BLaER1 treated with 17β-estradiol and CSF1 and Interleukin-3, amounts not matched to agents 10 nM and 100 nM (cell line): ENCODE measurements around the gene ADAMTS17.

Experiments
- H3K27ac ChIP-seq, 11 experiments: shearing (Covaris generic); formaldehyde crosslinking; 2 replicates each; pipeline ENCODE4 v1.8.1; 2022
- H3K27me3 ChIP-seq, 11 experiments: shearing (Covaris generic); formaldehyde crosslinking; 2 replicates each; pipeline ENCODE4 v1.8.1; 2022
- H3K36me3 ChIP-seq, 11 experiments: shearing (Covaris generic); formaldehyde crosslinking; 2 replicates each; pipeline ENCODE4 v1.8.1; 2022
- H3K4me1 ChIP-seq, 10 experiments: shearing (Covaris generic); formaldehyde crosslinking; 2 replicates each; pipeline ENCODE4 v1.8.1; 2022
- H3K4me2 ChIP-seq, 11 experiments: shearing (Covaris generic); formaldehyde crosslinking; 2 replicates each; pipeline ENCODE4 v1.8.1; 2022
- H3K4me3 ChIP-seq, 10 experiments: shearing (Covaris generic); formaldehyde crosslinking; 2 replicates each; pipeline ENCODE4 v1.8.1; 2022
- H3K9ac ChIP-seq, 11 experiments: shearing (Covaris generic); formaldehyde crosslinking; 2 replicates each; pipeline ENCODE4 v1.8.1; 2022
- H3K9me3 ChIP-seq, 11 experiments: shearing (Covaris generic); formaldehyde crosslinking; replicated peaks in 1 of 11; 2 replicates each; pipeline ENCODE4 v1.8.1; 2022
- H4K20me1 ChIP-seq, 11 experiments: shearing (Covaris generic); formaldehyde crosslinking; 2 replicates each; pipeline ENCODE4 v1.8.1; 2022
- Cebpa-rat ChIP-seq, 11 experiments: shearing (Covaris generic); IDR thresholded peaks; 2 replicates each; pipeline ENCODE4 v1.8.1; 2022

ADAMTS17 gene

GRCh38 chr15:100107151-100107550 lies 234.6 kb downstream of the ADAMTS17 start:
- Histone ChIP-seq H3K9me3 (peaks cover 0 to 27% (median 7%) of the 10 kb centered on the region in 11 experiments; a peak in 12 of 22 replicates), H3K4me2 (no peak overlapping the region), H3K27ac (no peak overlapping the region), H3K27me3 (peaks cover 0 to 13% (median 0%) of the 10 kb centered on the region in 11 experiments; a peak in 3 of 22 replicates), H3K4me1 (peaks cover 26 to 37% (median 33%) of the 10 kb centered on the region in 10 experiments), H3K4me3 (no peak overlapping the region), H3K9ac (no peak overlapping the region), H3K36me3 (peaks cover 0 to 4% (median 0%) of the 10 kb centered on the region in 11 experiments; a peak in 1 of 22 replicates), H4K20me1 (no peaks in the 10 kb centered on the region; a peak in 1 of 22 replicates)
- no peak for TF ChIP-seq Cebpa-rat (IDR thresholded peaks at IDR 0.05)

GRCh38 chr15:100106732-100107131 lies 235.0 kb downstream of the ADAMTS17 start:
- H3K27ac ChIP-seq, result no peak overlapping the region
- H4K20me1 ChIP-seq, result no peaks in the 10 kb centered on the region; a peak in 1 of 22 replicates
- H3K27me3 ChIP-seq, result peaks cover 0 to 13% (median 0%) of the 10 kb centered on the region in 11 experiments; a peak in 3 of 22 replicates
- H3K4me1 ChIP-seq, result peaks cover 23 to 32% (median 29%) of the 10 kb centered on the region in 10 experiments
- no peak overlapping the region for H3K4me2 ChIP-seq
- no peak for TF ChIP-seq Cebpa-rat (IDR thresholded peaks at IDR 0.05)
- no peak overlapping the region for H3K4me3 ChIP-seq
- no peak overlapping the region for H3K9ac ChIP-seq
- peaks cover 0 to 4% (median 0%) of the 10 kb centered on the region in 11 experiments; a peak in 1 of 22 replicates for H3K36me3 ChIP-seq
- peaks cover 0 to 27% (median 7%) of the 10 kb centered on the region in 11 experiments; a peak in 12 of 22 replicates for H3K9me3 ChIP-seq

- H3K4me2 ChIP-seq, result no peak overlapping the region
- H3K27me3 ChIP-seq, result peaks cover 0 to 20% (median 0%) of the 10 kb centered on the region in 11 experiments; a peak in 3 of 22 replicates
- peaks cover 6 to 16% (median 13%) of the 10 kb centered on the region in 10 experiments; a peak in 19 of 20 replicates for H3K4me1 ChIP-seq
- no peak overlapping the region for H3K4me3 ChIP-seq
- no peak overlapping the region for H3K9ac ChIP-seq
- H3K27ac ChIP-seq, result no peak overlapping the region
- H4K20me1 ChIP-seq, result no peaks in the 10 kb centered on the region; a peak in 1 of 22 replicates
- H3K36me3 ChIP-seq, result peaks cover 0 to 4% (median 0%) of the 10 kb centered on the region in 11 experiments; a peak in 1 of 22 replicates
- no peak for TF ChIP-seq Cebpa-rat (IDR thresholded peaks at IDR 0.05)
- peaks cover 0 to 27% (median 7%) of the 10 kb centered on the region in 11 experiments; a peak in 12 of 22 replicates for H3K9me3 ChIP-seq
Observed at GRCh38 chr15:100105101-100105500, 236.7 kb downstream of the ADAMTS17 start.

GRCh38 chr15:100104245-100104644 lies 237.5 kb downstream of the ADAMTS17 start:
- Histone ChIP-seq H3K27me3 (peaks cover 0 to 28% (median 0%) of the 10 kb centered on the region in 11 experiments; a peak in 4 of 22 replicates), H3K4me3 (no peak overlapping the region), H3K27ac (no peak overlapping the region), H3K9me3 (peaks cover 0 to 23% (median 6%) of the 10 kb centered on the region in 11 experiments; a peak in 12 of 22 replicates), H3K4me2 (no peak overlapping the region), H3K4me1 (peaks cover 0 to 9% (median 6%) of the 10 kb centered on the region in 10 experiments; a peak in 18 of 20 replicates), H3K9ac (no peak overlapping the region), H4K20me1 (no peaks in the 10 kb centered on the region; a peak in 1 of 22 replicates), H3K36me3 (peaks cover 0 to 4% (median 0%) of the 10 kb centered on the region in 11 experiments; a peak in 1 of 22 replicates)
- TF ChIP-seq Cebpa-rat (IDR thresholded peaks at IDR 0.05), result no peak

- Histone ChIP-seq H3K27me3 (peaks cover 0 to 32% (median 0%) of the 10 kb centered on the region in 11 experiments; a peak in 4 of 22 replicates), H3K36me3 (peaks cover 0 to 4% (median 0%) of the 10 kb centered on the region in 11 experiments; a peak in 1 of 22 replicates), H3K4me3 (no peak overlapping the region), H3K27ac (no peak overlapping the region), H3K9me3 (peaks cover 0 to 20% (median 5%) of the 10 kb centered on the region in 11 experiments; a peak in 12 of 22 replicates), H3K4me1 (peaks cover 0 to 5% (median 2%) of the 10 kb centered on the region in 10 experiments; a peak in 12 of 20 replicates), H3K4me2 (no peak overlapping the region), H3K9ac (no peak overlapping the region), H4K20me1 (no peaks in the 10 kb centered on the region; a peak in 1 of 22 replicates)
- no peak for TF ChIP-seq Cebpa-rat (IDR thresholded peaks at IDR 0.05)
Observed at GRCh38 chr15:100103828-100104227, 237.9 kb downstream of the ADAMTS17 start.

GRCh38 chr15:100101426-100102089 lies 240.2 kb downstream of the ADAMTS17 start:
- H3K27me3 ChIP-seq, result peaks cover 0 to 43% (median 0%) of the 10 kb centered on the region in 11 experiments; a peak in 4 of 22 replicates
- no peak overlapping the region for H3K4me3 ChIP-seq
- no peak overlapping the region for H3K9ac ChIP-seq
- H3K36me3 ChIP-seq, result no peaks in the 10 kb centered on the region
- H3K9me3 ChIP-seq, result peaks cover 0 to 9% (median 0%) of the 10 kb centered on the region in 11 experiments; a peak in 2 of 22 replicates
- peaks cover 0 to 11% (median 0%) of the 10 kb centered on the region in 10 experiments; a peak in 6 of 20 replicates for H3K4me1 ChIP-seq
- H3K27ac ChIP-seq, result no peak overlapping the region
- no peaks in the 10 kb centered on the region; a peak in 1 of 22 replicates for H4K20me1 ChIP-seq
- no peak for TF ChIP-seq Cebpa-rat (IDR thresholded peaks at IDR 0.05)
- H3K4me2 ChIP-seq, result no peak overlapping the region

GRCh38 chr15:100100926-100101325 lies 240.8 kb downstream of the ADAMTS17 start:
- Histone ChIP-seq H3K4me3 (no peak overlapping the region), H3K27ac (no peak overlapping the region), H3K9me3 (peaks cover 0 to 9% (median 0%) of the 10 kb centered on the region in 11 experiments; a peak in 2 of 22 replicates), H3K4me2 (no peak overlapping the region), H3K36me3 (no peaks in the 10 kb centered on the region), H3K9ac (no peak overlapping the region), H3K4me1 (peaks cover 0 to 11% (median 0%) of the 10 kb centered on the region in 10 experiments; a peak in 6 of 20 replicates), H4K20me1 (no peaks in the 10 kb centered on the region; a peak in 1 of 22 replicates), H3K27me3 (peaks cover 0 to 45% (median 0%) of the 10 kb centered on the region in 11 experiments; a peak in 4 of 22 replicates)
- TF ChIP-seq Cebpa-rat (IDR thresholded peaks at IDR 0.05), result no peak

- no peaks in the 10 kb centered on the region; a peak in 1 of 22 replicates for H4K20me1 ChIP-seq
- no peak overlapping the region for H3K27ac ChIP-seq
- H3K4me1 ChIP-seq, result peaks cover 0 to 20% (median 7%) of the 10 kb centered on the region in 10 experiments; a peak in 10 of 20 replicates
- H3K9ac ChIP-seq, result no peak overlapping the region
- peaks cover 0 to 9% (median 0%) of the 10 kb centered on the region in 11 experiments; a peak in 2 of 22 replicates for H3K9me3 ChIP-seq
- peaks cover 0 to 54% (median 0%) of the 10 kb centered on the region in 11 experiments; a peak in 5 of 22 replicates for H3K27me3 ChIP-seq
- no peak overlapping the region for H3K4me2 ChIP-seq
- TF ChIP-seq Cebpa-rat (IDR thresholded peaks at IDR 0.05), result no peak
- no peak overlapping the region for H3K4me3 ChIP-seq
- H3K36me3 ChIP-seq, result no peaks in the 10 kb centered on the region
Observed at GRCh38 chr15:100099976-100100375, 241.8 kb downstream of the ADAMTS17 start.

- peaks cover 0 to 67% (median 0%) of the 10 kb centered on the region in 11 experiments; a peak in 5 of 22 replicates for H3K27me3 ChIP-seq
- no peak overlapping the region for H3K9ac ChIP-seq
- peaks cover 0 to 25% (median 8%) of the 10 kb centered on the region in 10 experiments; a peak in 10 of 20 replicates for H3K4me1 ChIP-seq
- H3K36me3 ChIP-seq, result no peaks in the 10 kb centered on the region
- no peak for TF ChIP-seq Cebpa-rat (IDR thresholded peaks at IDR 0.05)
- no peak overlapping the region for H3K4me3 ChIP-seq
- H3K27ac ChIP-seq, result no peak overlapping the region
- peaks cover 0 to 9% (median 0%) of the 10 kb centered on the region in 11 experiments; a peak in 2 of 22 replicates for H3K9me3 ChIP-seq
- H3K4me2 ChIP-seq, result no peak overlapping the region
- H4K20me1 ChIP-seq, result no peaks in the 10 kb centered on the region; a peak in 1 of 22 replicates
Observed at GRCh38 chr15:100098705-100099104, 243.1 kb downstream of the ADAMTS17 start.
